ENCODE measurements around the gene PAXX. TPM values are rescaled to one million over a fixed set of nuclear protein-coding genes. Genes with fewer than 3 reads are reported as not detected.

PAXX gene
- total RNA-seq, 1 donor from 2014 or later = 87.8 TPM

- Mint-ChIP-seq H3K9me3 (no peaks in the 10 kb centered on the region), H3K27ac (no peak overlapping the region), H3K4me3 (no peak overlapping the region), H3K27me3 (peaks cover 5% of the 10 kb centered on the region), H3K4me1 (peaks cover 7% of the 10 kb centered on the region), H3K36me3 (ENCODE audit: low read depth) (no peaks in the 10 kb centered on the region)
- DNase-seq = peak; percentile 91
- intact Hi-C loops (cut with micrococcal nuclease) = loop anchor here (2.0 to 10.0 kb wide), 2 partner anchors 15 to 177 kb away; partner anchors contain the start of gene PAXX
Measured at GRCh38 chr9:136978073-136978864, 14.0 kb upstream of the PAXX start.

- Mint-ChIP-seq H3K36me3 (ENCODE audit: low read depth) (no peaks in the 10 kb centered on the region), H3K4me3 (no peak overlapping the region), H3K4me1 (peaks cover 7% of the 10 kb centered on the region), H3K27ac (no peak overlapping the region), H3K27me3 (peaks cover 9% of the 10 kb centered on the region), H3K9me3 (no peaks in the 10 kb centered on the region)
- intact Hi-C loops (cut with micrococcal nuclease) = loop anchor here (2.0 to 10.0 kb wide), 2 partner anchors 14 to 176 kb away; partner anchors contain the start of gene PAXX
- no peak for DNase-seq
Measured at GRCh38 chr9:136978865-136979544, 13.2 kb upstream of the PAXX start.

GRCh38 chr9:136979769-136980587, 12.2 kb upstream of the PAXX start:
- DNase-seq = no peak
- H3K27me3 Mint-ChIP-seq = peaks cover 16% of the 10 kb centered on the region
- intact Hi-C loops (cut with micrococcal nuclease) = loop anchor here (2.0 to 10.0 kb wide), 2 partner anchors 13 to 175 kb away; partner anchors contain the start of gene PAXX
- H3K4me1 Mint-ChIP-seq = peaks cover 6% of the 10 kb centered on the region
- H3K27ac Mint-ChIP-seq = peak overlapping the region; percentile 48
- H3K4me3 Mint-ChIP-seq = no peak overlapping the region
- H3K36me3 Mint-ChIP-seq (ENCODE audit: low read depth) = no peaks in the 10 kb centered on the region
- H3K9me3 Mint-ChIP-seq = no peaks in the 10 kb centered on the region

GRCh38 chr9:136980669-136981478, 11.3 kb upstream of the PAXX start:
- peaks cover 13% of the 10 kb centered on the region for H3K27me3 Mint-ChIP-seq
- DNase-seq = no peak
- no peaks in the 10 kb centered on the region for H3K9me3 Mint-ChIP-seq
- no peak overlapping the region for H3K27ac Mint-ChIP-seq
- no peaks in the 10 kb centered on the region for H3K36me3 Mint-ChIP-seq (ENCODE audit: low read depth)
- intact Hi-C loops (cut with micrococcal nuclease) = no loop called here
- no peak overlapping the region for H3K4me3 Mint-ChIP-seq
- H3K4me1 Mint-ChIP-seq = peaks cover 2% of the 10 kb centered on the region

- intact Hi-C loops (cut with micrococcal nuclease) = no loop called here
- Mint-ChIP-seq H3K36me3 (ENCODE audit: low read depth) (no peaks in the 10 kb centered on the region), H3K27me3 (peaks cover 19% of the 10 kb centered on the region), H3K27ac (no peak overlapping the region), H3K9me3 (no peaks in the 10 kb centered on the region), H3K4me1 (no peaks in the 10 kb centered on the region), H3K4me3 (no peak overlapping the region)
- DNase-seq = no peak
Measured at GRCh38 chr9:136981588-136982231, 10.5 kb upstream of the PAXX start.

GRCh38 chr9:136982232-136983051, 9.8 kb upstream of the PAXX start, which contains the start of gene LCNL1:
Gene LCNL1 (plus strand): TSS chr9:136982993. CDS start chr9:136983587, 594 bp downstream.
- no peak within 1 kb of the TSS for H3K27ac Mint-ChIP-seq
- H3K4me1 Mint-ChIP-seq = no peaks in the 10 kb centered on the region
- peaks cover 21% of the 10 kb centered on the region for H3K27me3 Mint-ChIP-seq
- intact Hi-C loops (cut with micrococcal nuclease) = no loop called here
- no peak within 1 kb of the TSS for H3K4me3 Mint-ChIP-seq
- DNase-seq = no peak
- no peaks in the 10 kb centered on the region for H3K36me3 Mint-ChIP-seq (ENCODE audit: low read depth)
- no peaks in the 10 kb centered on the region for H3K9me3 Mint-ChIP-seq

GRCh38 chr9:136983167-136983566, 9.1 kb upstream of the PAXX start:
- Mint-ChIP-seq H3K4me3 (no peak overlapping the region), H3K36me3 (ENCODE audit: low read depth) (no peaks in the 10 kb centered on the region), H3K27ac (no peak overlapping the region), H3K9me3 (no peaks in the 10 kb centered on the region), H3K4me1 (no peaks in the 10 kb centered on the region), H3K27me3 (peaks cover 24% of the 10 kb centered on the region)
- no peak for DNase-seq
- intact Hi-C loops (cut with micrococcal nuclease) = no loop called here

DNA sequence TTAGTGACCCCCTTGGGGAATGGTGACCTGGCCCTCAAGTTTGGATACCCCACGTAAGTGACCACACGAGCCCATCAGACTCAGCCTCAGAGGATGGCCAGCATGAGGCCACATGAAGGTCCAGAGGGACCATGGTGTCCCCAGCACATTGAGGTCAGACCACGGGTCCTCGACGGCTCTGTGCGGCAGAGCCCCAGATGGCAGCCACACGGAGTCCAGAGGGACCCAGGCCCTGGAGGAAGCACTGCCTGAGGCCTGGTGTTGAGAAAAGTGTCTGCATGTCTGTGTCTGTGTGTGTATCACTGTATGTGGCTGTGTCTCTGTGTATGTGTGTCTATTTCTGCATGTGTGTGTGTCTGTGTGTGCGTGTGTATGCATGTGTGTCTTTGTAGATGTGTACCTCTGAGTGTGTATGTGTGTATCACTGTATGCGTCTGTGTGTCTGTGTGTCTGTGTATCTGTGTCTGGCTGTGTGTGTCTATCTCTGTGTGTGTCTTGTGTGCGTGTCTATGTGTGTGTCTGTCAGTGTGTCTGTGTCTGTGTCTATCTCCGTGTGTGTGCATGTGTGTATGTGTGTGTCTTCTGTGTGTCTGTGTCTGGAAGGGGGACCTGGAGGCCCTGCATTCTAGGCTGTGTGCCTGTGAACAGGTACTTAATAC, 8.4 kb upstream of the PAXX start:
- Mint-ChIP-seq H3K36me3 (ENCODE audit: low read depth) (no peaks in the 10 kb centered on the region), H3K27ac (no peak overlapping the region), H3K4me3 (no peak overlapping the region)

GRCh38 chr9:136984464-136985026, 7.7 kb upstream of the PAXX start:
- Mint-ChIP-seq H3K9me3 (no peaks in the 10 kb centered on the region), H3K27ac (no peak overlapping the region), H3K27me3 (peaks cover 30% of the 10 kb centered on the region), H3K4me3 (no peak overlapping the region), H3K4me1 (no peaks in the 10 kb centered on the region), H3K36me3 (ENCODE audit: low read depth) (no peaks in the 10 kb centered on the region)
- no peak for DNase-seq
- intact Hi-C loops (cut with micrococcal nuclease) = no loop called here

More for the DNA sequence above, 8.4 kb upstream of the PAXX start:
- DNase-seq = no peak
- Mint-ChIP-seq H3K4me1 (no peaks in the 10 kb centered on the region), H3K27me3 (peaks cover 28% of the 10 kb centered on the region), H3K9me3 (no peaks in the 10 kb centered on the region)
- intact Hi-C loops (cut with micrococcal nuclease) = no loop called here

DNA sequence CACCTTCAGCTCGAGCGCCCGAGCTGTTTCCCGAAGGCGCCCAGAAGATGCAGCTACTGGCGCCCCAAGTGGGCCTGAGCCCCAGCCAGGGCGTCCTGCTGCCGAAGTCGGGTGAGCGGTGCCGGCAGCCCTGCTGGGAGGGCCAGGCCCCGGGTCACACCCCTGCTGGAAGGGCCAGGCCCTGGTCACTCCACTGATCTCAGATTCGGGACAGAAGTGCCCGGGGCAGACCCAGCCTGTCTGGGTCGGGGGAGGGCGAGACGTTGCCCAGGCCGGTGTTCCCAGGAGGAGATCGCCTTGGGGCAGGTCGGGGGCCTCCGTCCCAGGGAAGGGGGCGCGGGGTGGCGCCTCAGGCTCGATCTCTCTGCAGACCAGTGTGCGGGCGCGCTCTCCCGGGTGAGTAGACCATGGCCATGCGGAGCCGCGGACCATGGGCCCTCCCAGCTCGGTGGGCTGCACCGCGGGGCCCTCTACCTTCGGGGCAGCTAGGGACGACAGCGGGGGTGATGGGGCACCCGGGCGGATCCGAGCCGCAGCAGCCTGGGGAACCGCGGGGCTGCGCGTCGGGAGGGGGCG, 7.1 kb upstream of the PAXX start:
- H3K27me3 Mint-ChIP-seq = peaks cover 36% of the 10 kb centered on the region
- no peak overlapping the region for H3K4me3 Mint-ChIP-seq
- no peaks in the 10 kb centered on the region for H3K9me3 Mint-ChIP-seq
- no peaks in the 10 kb centered on the region for H3K36me3 Mint-ChIP-seq (ENCODE audit: low read depth)
- no peaks in the 10 kb centered on the region for H3K4me1 Mint-ChIP-seq
- no peak overlapping the region for H3K27ac Mint-ChIP-seq
- intact Hi-C loops (cut with micrococcal nuclease) = no loop called here
- DNase-seq = no peak

GRCh38 chr9:136985853-136986252, 6.4 kb upstream of the PAXX start:
- Mint-ChIP-seq H3K27ac (no peak overlapping the region), H3K4me1 (peaks cover 2% of the 10 kb centered on the region), H3K4me3 (no peak overlapping the region), H3K36me3 (ENCODE audit: low read depth) (no peaks in the 10 kb centered on the region), H3K27me3 (peaks cover 40% of the 10 kb centered on the region), H3K9me3 (no peaks in the 10 kb centered on the region)
- no peak for DNase-seq
- intact Hi-C loops (cut with micrococcal nuclease) = no loop called here

Data from activated CD4-positive, alpha-beta T cell treated with anti-CD3 and anti-CD28 coated beads, Interleukin-2, amount 10 ng/mL, durations not matched to agents 24 days and 14 days (primary cell).